Uterus (tissue), 4 donors: ENCODE data around the gene PPP2R2D. TPM values are rescaled to one million over a fixed set of nuclear protein-coding genes. Genes with fewer than 3 reads are reported as not detected.

ENCODE experiments used
- DNase-seq, 2 donors: peaks; one replicate each; pipeline ENCODE4 v3.0.0-alpha.2; 2019 to 2020
- H3K27ac ChIP-seq, 2 donors: fragments of 200-600 bp; sonication (generic); 1 replicate in 1 of 2; 2 replicates in 1 of 2; pipeline ENCODE4 v1.5.1; 2016 to 2018
- H3K27me3 ChIP-seq, 2 donors: fragments of 200-600 bp; sonication (generic); one replicate each; pipeline ENCODE4 v1.5.1; 2018 to 2019; ENCODE audit warnings: control low read depth in 1 of 2
- H3K36me3 ChIP-seq, 2 donors: fragments of 200-600 bp; sonication (generic); one replicate each; pipeline ENCODE4 v1.5.1; 2019; ENCODE audit warnings: control low read depth in 1 of 2
- H3K4me1 ChIP-seq, 2 donors: fragments of 200-600 bp; sonication (generic); one replicate each; pipeline ENCODE4 v1.5.1; 2018 to 2019; ENCODE audit warnings: control low read depth in 1 of 2
- H3K4me3 ChIP-seq, 2 donors: fragments of 200-600 bp; sonication (generic); 1 replicate in 1 of 2; 2 replicates in 1 of 2; pipeline ENCODE4 v1.5.1; 2018 to 2019; ENCODE audit warnings: mild to moderate bottlenecking in 1 of 2
- H3K9me3 ChIP-seq, 2 donors: fragments of 200-600 bp; sonication (generic); one replicate each; pipeline ENCODE4 v1.5.1; 2019; ENCODE audit warnings: control low read depth in 1 of 2
- POLR2A ChIP-seq, 2 donors: fragments of 450-650 bp; IDR thresholded peaks; one replicate each; pipeline ENCODE4 v1.6.1; 2016; ENCODE audit warnings: antibody characterized with exemption in 2 of 2, mild to moderate bottlenecking in 1 of 2, moderate library complexity in 1 of 2
- intact Hi-C: fragments of 100-400 bp; cut with DNase I; formaldehyde crosslinking; loops from one replicate; pipeline ENCODE4 v1.15.1; 2023; ENCODE audit warnings: low total_unique reads
- total RNA-seq, 4 donors: library from RNA; depleted of rRNA in 3 of 4; stranded (reverse); fragments of >200 nt in 3 of 4; gene quantifications; one replicate each; pipeline versions ENCODE4 v1.1.0 to v1.2.4, GENCODE V29; 2014 to 2023
- TF ChIP-seq, protein P1 (sequence below), 4 experiments: fragments of 200-600 bp in 2 of 4; fragments of 450-650 bp in 2 of 4; sonication (generic) in 2 of 4; IDR thresholded peaks; one replicate each; pipeline ENCODE4 v1.5.1; 2016 to 2019; ENCODE audit warnings: antibody characterized with exemption in 4 of 4, mild to moderate bottlenecking in 2 of 4, moderate library complexity in 1 of 4
- donor health status: DM: yes; HTN: yes; CAD: no.

The PPP2R2D gene
- total RNA-seq, 4 donors from 2014 or later: 21.2 to 43.2 (median 36.3) TPM

DNA sequence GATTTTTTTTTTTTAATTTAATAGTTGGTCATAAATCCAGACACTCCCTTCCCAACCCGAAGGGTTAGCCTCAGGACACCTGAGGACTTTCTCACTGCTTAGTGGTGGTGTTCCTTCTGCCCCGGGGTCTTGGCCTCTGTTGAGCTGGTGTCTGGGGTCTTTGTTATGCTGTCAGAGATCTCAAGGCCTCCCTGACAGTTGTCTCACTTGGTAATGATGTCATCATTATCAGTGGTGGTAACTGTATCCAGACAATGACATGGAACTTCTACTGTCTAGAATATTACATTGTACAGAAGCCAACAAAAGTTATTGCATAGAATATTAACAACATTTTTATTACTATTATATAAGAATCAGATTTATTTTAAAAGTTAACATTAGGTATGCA lies 32.9 kb downstream of the PPP2R2D start:
- no peak for DNase-seq
- intact Hi-C loops: no loop called here
- Histone ChIP-seq H3K27ac (no peak overlapping the region), H3K4me1 (no peaks in the 10 kb centered on the region), H3K36me3 (no peaks in the 10 kb centered on the region), H3K27me3 (no peaks in the 10 kb centered on the region), H3K9me3 (no peaks in the 10 kb centered on the region), H3K4me3 (no peak overlapping the region)
- TF ChIP-seq POLR2A (IDR thresholded peaks at IDR 0.05): no peak
- TF ChIP-seq, protein P1, sequence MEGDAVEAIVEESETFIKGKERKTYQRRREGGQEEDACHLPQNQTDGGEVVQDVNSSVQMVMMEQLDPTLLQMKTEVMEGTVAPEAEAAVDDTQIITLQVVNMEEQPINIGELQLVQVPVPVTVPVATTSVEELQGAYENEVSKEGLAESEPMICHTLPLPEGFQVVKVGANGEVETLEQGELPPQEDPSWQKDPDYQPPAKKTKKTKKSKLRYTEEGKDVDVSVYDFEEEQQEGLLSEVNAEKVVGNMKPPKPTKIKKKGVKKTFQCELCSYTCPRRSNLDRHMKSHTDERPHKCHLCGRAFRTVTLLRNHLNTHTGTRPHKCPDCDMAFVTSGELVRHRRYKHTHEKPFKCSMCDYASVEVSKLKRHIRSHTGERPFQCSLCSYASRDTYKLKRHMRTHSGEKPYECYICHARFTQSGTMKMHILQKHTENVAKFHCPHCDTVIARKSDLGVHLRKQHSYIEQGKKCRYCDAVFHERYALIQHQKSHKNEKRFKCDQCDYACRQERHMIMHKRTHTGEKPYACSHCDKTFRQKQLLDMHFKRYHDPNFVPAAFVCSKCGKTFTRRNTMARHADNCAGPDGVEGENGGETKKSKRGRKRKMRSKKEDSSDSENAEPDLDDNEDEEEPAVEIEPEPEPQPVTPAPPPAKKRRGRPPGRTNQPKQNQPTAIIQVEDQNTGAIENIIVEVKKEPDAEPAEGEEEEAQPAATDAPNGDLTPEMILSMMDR (IDR thresholded peaks at IDR 0.05): no peak

DNA sequence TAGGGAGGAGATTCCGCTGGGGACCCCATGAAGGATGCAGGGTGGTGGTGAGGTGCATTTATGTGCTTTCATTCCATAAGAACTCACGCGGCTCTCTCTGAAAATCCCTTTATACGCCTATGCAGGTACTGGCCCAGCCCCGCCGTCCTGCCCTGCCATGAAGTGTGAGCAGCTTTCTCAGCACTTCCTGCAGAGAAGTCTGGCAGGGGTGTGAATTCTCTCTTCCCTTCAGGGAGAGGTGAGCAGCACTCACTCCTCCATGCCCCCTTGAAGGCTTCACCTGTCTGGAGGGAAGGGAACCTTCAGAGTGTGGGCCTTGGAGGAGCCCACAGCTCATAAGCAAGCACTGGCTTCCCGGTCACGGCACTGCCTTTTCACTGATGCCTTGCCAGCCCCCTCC lies 34.0 kb downstream of the PPP2R2D start:
- no peak overlapping the region for H3K27ac ChIP-seq

DNA sequence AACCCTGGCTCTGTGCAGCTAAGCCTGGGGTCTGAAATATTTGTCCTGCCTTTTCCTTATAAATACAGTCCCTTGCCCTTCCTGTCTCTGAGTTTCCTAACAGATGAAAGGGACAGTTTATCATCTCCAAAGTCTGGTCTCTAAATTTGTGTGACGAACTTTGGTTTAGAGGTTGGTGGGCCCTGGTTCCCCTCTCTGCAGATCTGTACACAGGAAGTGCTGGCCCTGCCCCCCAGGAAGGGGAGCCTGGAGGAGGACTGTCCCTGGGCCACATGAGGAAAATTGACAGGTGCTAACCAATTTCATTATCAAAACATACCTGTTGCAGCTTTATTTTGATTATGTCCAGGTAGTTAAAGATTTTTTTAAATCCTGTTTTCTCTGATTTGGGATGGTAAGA lies 34.5 kb downstream of the PPP2R2D start:
- H3K27me3 ChIP-seq: no peaks in the 10 kb centered on the region
- H3K27ac ChIP-seq: no peak overlapping the region
- intact Hi-C loops: no loop called here
- H3K36me3 ChIP-seq: no peaks in the 10 kb centered on the region
- TF ChIP-seq, protein P1 (IDR thresholded peaks at IDR 0.05): no peak
- TF ChIP-seq POLR2A (IDR thresholded peaks at IDR 0.05): no peak
- no peaks in the 10 kb centered on the region for H3K4me1 ChIP-seq
- no peak for DNase-seq
- H3K9me3 ChIP-seq: no peaks in the 10 kb centered on the region
- H3K4me3 ChIP-seq: no peak overlapping the region

More for the DNA sequence above, 34.0 kb downstream of the PPP2R2D start:
- Histone ChIP-seq H3K27me3 (no peaks in the 10 kb centered on the region), H3K4me1 (no peaks in the 10 kb centered on the region), H3K9me3 (no peaks in the 10 kb centered on the region), H3K36me3 (no peaks in the 10 kb centered on the region), H3K4me3 (no peak overlapping the region)
- TF ChIP-seq POLR2A (IDR thresholded peaks at IDR 0.05): no peak
- TF ChIP-seq, protein P1 (IDR thresholded peaks at IDR 0.05): no peak
- intact Hi-C loops: no loop called here
- DNase-seq: no peak

DNA sequence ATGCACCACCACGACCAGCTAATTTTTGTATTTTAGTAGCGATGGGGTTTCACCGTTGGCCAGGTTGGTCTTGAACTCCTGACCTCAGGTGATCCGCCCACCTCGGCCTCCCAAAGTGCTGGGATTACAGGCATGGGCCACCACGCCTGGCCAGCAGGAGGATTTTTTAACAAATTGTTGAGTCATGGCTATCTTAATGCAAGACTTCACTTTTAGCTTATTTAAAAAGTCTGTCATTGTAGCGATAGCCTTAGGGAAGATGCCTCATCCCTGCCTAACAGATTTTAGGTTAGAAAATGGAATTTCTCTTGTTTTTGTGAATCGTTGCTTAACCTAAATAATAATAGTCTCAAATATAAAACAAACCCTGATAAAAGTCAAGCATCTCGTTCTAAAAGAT lies 35.5 kb downstream of the PPP2R2D start:
- H3K27me3 ChIP-seq: no peaks in the 10 kb centered on the region
- no peaks in the 10 kb centered on the region for H3K36me3 ChIP-seq
- no peaks in the 10 kb centered on the region for H3K4me1 ChIP-seq
- no peak for DNase-seq
- no peaks in the 10 kb centered on the region for H3K9me3 ChIP-seq
- H3K4me3 ChIP-seq: no peak overlapping the region
- H3K27ac ChIP-seq: no peak overlapping the region
- intact Hi-C loops: no loop called here
- no peak for TF ChIP-seq POLR2A (IDR thresholded peaks at IDR 0.05)
- TF ChIP-seq, protein P1 (IDR thresholded peaks at IDR 0.05): no peak

DNA sequence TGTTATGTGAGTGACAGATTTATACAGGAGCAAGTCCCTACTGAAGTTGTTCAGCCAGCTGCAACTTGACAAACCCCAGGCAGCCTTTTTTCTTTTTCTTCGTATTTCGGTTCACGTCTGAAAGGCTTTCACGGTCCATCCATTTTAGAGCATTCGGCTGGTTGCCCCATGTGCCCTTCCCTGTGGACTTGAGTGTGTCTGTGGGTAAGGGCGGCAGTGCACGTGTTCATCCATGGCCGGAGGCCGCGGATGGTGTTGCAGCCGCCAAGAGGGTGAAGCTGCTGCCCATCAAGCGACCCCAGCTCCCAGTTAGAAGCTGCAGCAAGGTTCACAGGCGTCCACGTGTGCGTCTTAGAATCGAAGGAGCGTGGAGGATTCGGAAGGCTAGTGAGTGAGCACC lies 35.9 kb downstream of the PPP2R2D start:
- H3K36me3 ChIP-seq: no peaks in the 10 kb centered on the region
- no peak for TF ChIP-seq POLR2A (IDR thresholded peaks at IDR 0.05)
- TF ChIP-seq, protein P1 (IDR thresholded peaks at IDR 0.05): no peak
- no peak for DNase-seq
- H3K4me3 ChIP-seq: no peak overlapping the region
- no peak overlapping the region for H3K27ac ChIP-seq
- H3K27me3 ChIP-seq: no peaks in the 10 kb centered on the region
- no peaks in the 10 kb centered on the region for H3K9me3 ChIP-seq
- intact Hi-C loops: no loop called here
- no peaks in the 10 kb centered on the region for H3K4me1 ChIP-seq
